Heart right ventricle (tissue), 16 donors: Measurements from ENCODE around the gene CFAP54. TPM values are rescaled to one million over a fixed set of nuclear protein-coding genes. Genes with fewer than 3 reads are reported as not detected.
A peak's percentile ranks its signal among the peaks of the same experiment; 100 is the strongest.

ENCODE experiments used
- ATAC-seq, 8 donors: fragments of 200-7000 bp; cut with Tn5 transposase; one replicate each; pipeline ENCODE4 v1.9.1; 2020; ENCODE audit warnings: mild to moderate bottlenecking in 8 of 8, moderate library complexity in 8 of 8, moderate number of reproducible peaks in 1 of 8
- DNase-seq, 2 donors: peaks; one replicate each; pipeline ENCODE4 v3.0.0-alpha.2; 2020
- H3K27ac ChIP-seq, 10 donors: fragments of 200-600 bp; sonication (generic) in 2 of 10; one replicate each; pipeline versions ENCODE4 v1.5.0 to v1.8.0; 2020 to 2022; ENCODE audit warnings: mild to moderate bottlenecking in 3 of 10
- H3K27me3 ChIP-seq, 7 donors: fragments of 200-600 bp; one replicate each; pipeline ENCODE4 v1.8.0; 2021 to 2022; ENCODE audit warnings: mild to moderate bottlenecking in 2 of 7
- H3K36me3 ChIP-seq, 9 donors: fragments of 200-600 bp; sonication (generic) in 1 of 9; one replicate each; pipeline versions ENCODE4 v1.5.0 to v1.8.0; 2020 to 2022; ENCODE audit warnings: mild to moderate bottlenecking in 2 of 9
- H3K4me1 ChIP-seq, 9 donors: fragments of 200-600 bp; sonication (generic) in 1 of 9; one replicate each; pipeline versions ENCODE4 v1.5.0 to v1.8.0; 2020 to 2022; ENCODE audit warnings: mild to moderate bottlenecking in 4 of 9
- H3K4me3 ChIP-seq, 10 donors: fragments of 200-600 bp; sonication (generic) in 2 of 10; one replicate each; pipeline versions ENCODE4 v1.5.0 to v1.8.0; 2020 to 2022; ENCODE audit warnings: mild to moderate bottlenecking in 7 of 10, moderate library complexity in 2 of 10
- H3K9me3 ChIP-seq, 11 donors: fragments of 200-600 bp in 10 of 11; sonication (generic) in 2 of 11; one replicate each; pipeline versions ENCODE4 v1.5.0 to v1.8.0; 2013 to 2022; ENCODE audit warnings: mild to moderate bottlenecking in 2 of 11, control low read depth in 1 of 11, moderate library complexity in 1 of 11
- WGBS, 2 donors: extraction: QIAGEN DNeasy Blood & Tissue Kit; methylation state at CpG; one replicate each; pipeline ENCODE4 v1.1.7; 2013; ENCODE audit warnings: inconsistent platforms in 1 of 2; 5-methylcytosine and 5-hydroxymethylcytosine counted together
- intact Hi-C, 10 donors: fragments of 100-400 bp; cut with DNase I; formaldehyde crosslinking; loops; one replicate each; pipeline versions ENCODE4 v1.11.1 to v1.14.2; 2022
- polyA plus RNA-seq, 2 donors: library from polyadenylated mRNA; stranded (reverse); fragments of 200-250 nt; gene quantifications; one replicate each; pipeline ENCODE4 v1.2.3, GENCODE V29; 2013
- total RNA-seq, 10 donors: library from RNA; stranded (reverse); fragmentation: NEBNext Ultra II Directional in 3 of 10; extraction: Animal tissue kit (Norgen Biotek cat#: 25700) in 3 of 10; gene quantifications; one replicate each; pipeline versions ENCODE4 v1.2.1 to v1.2.4, GENCODE V29; 2021 to 2023
- TF ChIP-seq, protein P1 (sequence below), 9 donors: fragments of 200-600 bp; sonication (generic) in 2 of 9; IDR thresholded peaks; one replicate each; pipeline versions ENCODE4 v1.5.0 to v1.8.0; 2021 to 2022; ENCODE audit warnings: antibody characterized with exemption in 9 of 9, mild to moderate bottlenecking in 5 of 9, moderate library complexity in 1 of 9
- donor health status: Arrhythmogenic right ventricular cardiomyopathy.
- donor health status: ischemic (EF 13 %, LVEDD 7.1; RV severe dilation, severe dysfunction).
- donor health status: healthy with polysubstance abuse.
- donor health status: DM: no; HTN: yes; CAD: no.
- donor health status: DM: no; HTN: no; CAD: no.
- donor health status: ischemic (EF 25% LVEDD 6.9; RV normal size, moderate dysfunction).
- donor health status: ischemic (EF 25% LVEDD 5.7; RV mildly dilated, moderate dysfunction).
- donor health status: healthy.
- donor health status: DM: yes; HTN: yes; CAD: no.
- donor health status: Ischemic cardiomyopathy.
- donor health status: ischemic (EF 35%, LVEDD 5.7; RV mildly dilated, moderate dysfunction).
- donor health status: nonischemic (EF 11% LVEDD 7.7; RV severe dilation, severe dysfunction).
- donor health status: DM: yes; HTN: yes; CAD: no.
- donor health status: PGD.
- donor health status: ischemic (EF 29% LVEDD 5.4; RV normal size, mild dysfunction).
- donor health status: nonischemic (EF 23%, LVEDD 6.1; RV moderate dilation, normal function).

CFAP54 gene
- total and polyA plus RNA-seq, 12 donors: 0.07 to 0.35 (median 0.21) TPM; not detected in 2

DNA sequence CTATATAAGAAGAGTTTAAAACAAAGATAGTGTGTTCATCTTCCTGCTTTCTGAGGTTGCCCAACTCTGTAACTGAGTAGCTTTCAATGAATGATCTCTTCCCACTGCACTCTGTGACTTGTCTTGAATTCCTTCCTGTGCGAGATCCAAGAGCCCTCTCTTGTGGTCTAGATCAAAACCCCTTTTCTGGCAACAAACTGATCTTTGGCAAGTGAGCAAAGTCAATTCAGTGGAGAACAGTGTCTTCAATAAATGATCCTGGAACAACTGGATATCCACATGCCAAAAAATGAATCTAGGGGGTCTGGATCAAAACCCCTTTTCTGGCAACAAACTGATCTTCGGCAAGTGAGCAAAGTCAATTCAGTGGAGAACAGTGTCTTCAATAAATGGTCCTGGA, 8.5 kb downstream of the CFAP54 start:
- Histone ChIP-seq H3K9me3 (no peaks in the 10 kb centered on the region), H3K4me1 (peaks cover 4 to 41% (median 20%) of the 10 kb centered on the region in 9 donors), H3K27me3 (no peaks in the 10 kb centered on the region), H3K36me3 (no peaks in the 10 kb centered on the region), H3K4me3 (no peak overlapping the region), H3K27ac (no peak overlapping the region)
- 86 to 91% methylated on average over 2 of the region's 2 CpGs for WGBS, 2 donors
- ATAC-seq (no peak), DNase-seq (no peak)
- intact Hi-C loops: loop anchor here in 5 of 10 donors (5.0 to 10.0 kb wide), 3 partner anchors 73 to 271 kb away; partner anchors contain the start of gene CDK17 (in 2 of the 5)
- TF ChIP-seq, protein P1, sequence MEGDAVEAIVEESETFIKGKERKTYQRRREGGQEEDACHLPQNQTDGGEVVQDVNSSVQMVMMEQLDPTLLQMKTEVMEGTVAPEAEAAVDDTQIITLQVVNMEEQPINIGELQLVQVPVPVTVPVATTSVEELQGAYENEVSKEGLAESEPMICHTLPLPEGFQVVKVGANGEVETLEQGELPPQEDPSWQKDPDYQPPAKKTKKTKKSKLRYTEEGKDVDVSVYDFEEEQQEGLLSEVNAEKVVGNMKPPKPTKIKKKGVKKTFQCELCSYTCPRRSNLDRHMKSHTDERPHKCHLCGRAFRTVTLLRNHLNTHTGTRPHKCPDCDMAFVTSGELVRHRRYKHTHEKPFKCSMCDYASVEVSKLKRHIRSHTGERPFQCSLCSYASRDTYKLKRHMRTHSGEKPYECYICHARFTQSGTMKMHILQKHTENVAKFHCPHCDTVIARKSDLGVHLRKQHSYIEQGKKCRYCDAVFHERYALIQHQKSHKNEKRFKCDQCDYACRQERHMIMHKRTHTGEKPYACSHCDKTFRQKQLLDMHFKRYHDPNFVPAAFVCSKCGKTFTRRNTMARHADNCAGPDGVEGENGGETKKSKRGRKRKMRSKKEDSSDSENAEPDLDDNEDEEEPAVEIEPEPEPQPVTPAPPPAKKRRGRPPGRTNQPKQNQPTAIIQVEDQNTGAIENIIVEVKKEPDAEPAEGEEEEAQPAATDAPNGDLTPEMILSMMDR (IDR thresholded peaks at IDR 0.05): no peak

DNA sequence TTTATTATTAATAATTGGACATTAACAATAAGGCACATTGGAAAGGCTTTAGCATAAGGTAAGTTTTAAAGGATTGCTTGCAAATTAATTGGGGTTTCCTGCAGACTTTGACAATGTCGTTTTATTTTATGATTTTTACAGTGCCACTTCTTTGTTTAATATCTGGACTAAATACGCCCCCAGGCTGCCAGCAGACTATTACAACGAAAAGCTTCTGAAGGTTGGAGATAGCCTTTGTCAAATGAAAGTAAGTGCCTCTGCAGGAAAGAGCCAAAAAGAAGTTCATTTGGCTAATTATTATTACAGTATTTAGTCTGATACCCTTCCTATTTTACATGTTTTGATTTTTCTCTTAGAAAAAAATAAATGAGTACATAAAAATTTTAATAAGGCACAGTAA, 11.3 kb downstream of the CFAP54 start:
- ATAC-seq: peak in 5 of 8 donors; percentile 46 to 68 (median 66)
- peaks cover 4 to 40% (median 21%) of the 10 kb centered on the region in 9 donors for H3K4me1 ChIP-seq
- H3K4me3 ChIP-seq: no peak overlapping the region
- DNase-seq: no peak
- peak overlapping the region; percentile 42 to 88 (median 76) for H3K27ac ChIP-seq
- no peaks in the 10 kb centered on the region for H3K36me3 ChIP-seq
- no peaks in the 10 kb centered on the region for H3K9me3 ChIP-seq
- TF ChIP-seq, protein P1 (IDR thresholded peaks at IDR 0.05): peak in 7 of 9 donors; percentile 9 to 57 (median 37)
- intact Hi-C loops: loop anchor here in 6 of 10 donors (5.0 to 10.0 kb wide), 7 partner anchors 96 to 438 kb away; partner anchors contain the start of gene CDK17 (in 2 of the 6)
- no peaks in the 10 kb centered on the region for H3K27me3 ChIP-seq
- 40 to 41% methylated on average over 3 of the region's 3 CpGs for WGBS, 2 donors

DNA sequence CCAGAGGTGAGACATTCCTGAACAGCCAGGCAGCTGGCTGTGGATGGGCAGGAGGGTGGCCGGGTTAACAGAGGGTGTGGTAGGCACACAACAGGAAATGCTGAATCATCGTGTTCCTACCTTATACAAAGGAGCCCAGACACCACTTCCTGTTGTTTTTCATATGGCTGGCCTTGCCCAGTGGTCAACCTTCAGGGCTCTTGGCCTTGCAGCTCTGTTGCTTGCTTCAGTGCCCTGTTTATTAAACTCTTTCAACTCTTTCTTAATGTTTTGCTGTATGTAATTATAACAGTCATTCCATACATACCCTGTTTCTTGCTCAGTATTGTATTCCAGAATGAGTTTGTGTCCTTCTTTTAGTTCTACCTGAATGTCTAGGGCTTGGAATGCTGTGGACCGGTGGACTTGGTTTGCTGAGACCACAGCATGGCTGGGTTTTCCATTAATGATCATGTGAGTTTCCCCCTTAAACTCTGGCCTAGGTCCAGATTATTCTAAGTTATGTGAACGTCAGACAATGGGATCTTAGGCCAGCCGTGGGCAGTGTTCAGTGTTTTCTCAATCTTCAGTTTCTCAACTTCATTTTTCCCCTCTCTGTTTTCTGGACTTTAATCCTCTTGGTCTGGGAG, 11.9 kb downstream of the CFAP54 start:
- no peak overlapping the region for H3K4me3 ChIP-seq
- H3K4me1 ChIP-seq: peaks cover 4 to 36% (median 21%) of the 10 kb centered on the region in 9 donors
- H3K27ac ChIP-seq: peak overlapping the region; percentile 42 to 88 (median 76)
- ATAC-seq (peak; percentile 61 to 95 (median 86)), DNase-seq (peak; percentile 36 to 42)
- no peaks in the 10 kb centered on the region for H3K9me3 ChIP-seq
- 33 to 40% methylated on average over 5 of the region's 5 CpGs for WGBS, 2 donors
- intact Hi-C loops: loop anchor here in 6 of 10 donors (5.0 to 10.0 kb wide), 7 partner anchors 96 to 439 kb away; partner anchors contain the start of gene CDK17 (in 2 of the 6)
- no peaks in the 10 kb centered on the region for H3K36me3 ChIP-seq
- TF ChIP-seq, protein P1 (IDR thresholded peaks at IDR 0.05): no peak
- no peaks in the 10 kb centered on the region for H3K27me3 ChIP-seq

DNA sequence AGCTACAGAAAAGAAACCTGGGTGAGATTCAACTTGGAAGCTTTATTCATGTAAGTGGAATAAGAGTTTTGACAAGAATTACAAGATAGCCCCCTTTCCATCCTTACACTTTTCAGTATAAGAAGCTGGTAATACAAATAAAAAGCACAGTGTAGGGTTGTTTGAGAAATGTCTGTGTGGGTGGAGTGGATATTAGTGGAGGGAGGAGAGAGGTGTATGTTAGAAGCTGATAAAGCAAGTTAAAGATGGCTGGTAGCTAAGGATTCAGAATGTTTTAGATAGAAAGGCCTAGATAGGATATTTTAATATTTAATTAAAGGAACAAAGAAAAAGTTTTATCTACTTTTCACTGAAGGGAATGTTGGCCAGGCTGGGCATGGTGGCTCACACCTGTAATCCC, 12.5 kb downstream of the CFAP54 start:
- no peaks in the 10 kb centered on the region for H3K27me3 ChIP-seq
- intact Hi-C loops: loop anchor here in 6 of 10 donors (5.0 to 10.0 kb wide), 7 partner anchors 97 to 440 kb away; partner anchors contain the start of gene CDK17 (in 2 of the 6)
- H3K4me3 ChIP-seq: no peak overlapping the region
- TF ChIP-seq, protein P1 (IDR thresholded peaks at IDR 0.05): no peak
- H3K9me3 ChIP-seq: no peaks in the 10 kb centered on the region
- H3K27ac ChIP-seq: peak overlapping the region; percentile 42 to 88 (median 76)
- DNase-seq (no peak), ATAC-seq (no peak)
- H3K36me3 ChIP-seq: no peaks in the 10 kb centered on the region
- H3K4me1 ChIP-seq: peaks cover 4 to 36% (median 21%) of the 10 kb centered on the region in 9 donors
